ENCODE measurements around the gene BCL2.

Gene BCL2

GRCh38 chr18:63331105-63331504, 11.5 kb upstream of the BCL2 start:
- DNase-seq (ENCODE audit: low read depth, low spot score) = no peak

GRCh38 chr18:63329431-63330145, 10.0 kb upstream of the BCL2 start:
- DNase-seq (ENCODE audit: low read depth, low spot score) = no peak
- no peak overlapping the region for H3K4me3 ChIP-seq (ENCODE audit: low read length)

More at GRCh38 chr18:63331105-63331504, 11.5 kb upstream of the BCL2 start:
- no peak overlapping the region for H3K4me3 ChIP-seq (ENCODE audit: low read length)

- no peak for DNase-seq (ENCODE audit: low read depth, low spot score)
- H3K4me3 ChIP-seq (ENCODE audit: low read length) = no peak overlapping the region
Observed at GRCh38 chr18:63326011-63326410, 6.4 kb upstream of the BCL2 start.

GRCh38 chr18:63325086-63325686, 5.6 kb upstream of the BCL2 start:
- no peak overlapping the region for H3K4me3 ChIP-seq (ENCODE audit: low read length)
- no peak for DNase-seq (ENCODE audit: low read depth, low spot score)

GRCh38 chr18:63322908-63323634, 3.5 kb upstream of the BCL2 start:
- peak; percentile 69 for DNase-seq (ENCODE audit: low read depth, low spot score)
- no peak overlapping the region for H3K4me3 ChIP-seq (ENCODE audit: low read length)

- no peak overlapping the region for H3K4me3 ChIP-seq (ENCODE audit: low read length)
- DNase-seq (ENCODE audit: low read depth, low spot score) = no peak
Observed at GRCh38 chr18:63322206-63322605, 2.6 kb upstream of the BCL2 start.

GRCh38 chr18:63321291-63321690, 1.7 kb upstream of the BCL2 start:
- no peak for DNase-seq (ENCODE audit: low read depth, low spot score)

GRCh38 chr18:63320975-63321265, 1.4 kb upstream of the BCL2 start:
- no peak for DNase-seq (ENCODE audit: low read depth, low spot score)
- peak overlapping the region; percentile 85 for H3K4me3 ChIP-seq (ENCODE audit: low read length)

More at GRCh38 chr18:63321291-63321690, 1.7 kb upstream of the BCL2 start:
- peak overlapping the region; percentile 85 for H3K4me3 ChIP-seq (ENCODE audit: low read length)

GRCh38 chr18:63320123-63320974, 780 bp upstream of the BCL2 start:
- peak overlapping the region; percentile 85 for H3K4me3 ChIP-seq (ENCODE audit: low read length)
- peak; percentile 87 for DNase-seq (ENCODE audit: low read depth, low spot score)

- DNase-seq (ENCODE audit: low read depth, low spot score) = no peak
- H3K4me3 ChIP-seq (ENCODE audit: low read length) = peak overlapping the region; percentile 85
Observed at GRCh38 chr18:63318889-63319382, 633 bp downstream of the BCL2 start.

- H3K4me3 ChIP-seq (ENCODE audit: low read length) = peak overlapping the region; percentile 85
- no peak for DNase-seq (ENCODE audit: low read depth, low spot score)
Observed at GRCh38 chr18:63317982-63318888, 1.3 kb downstream of the BCL2 start.

- H3K4me3 ChIP-seq (ENCODE audit: low read length) = no peak overlapping the region
- DNase-seq (ENCODE audit: low read depth, low spot score) = no peak
Observed at GRCh38 chr18:63317556-63317946, 2.0 kb downstream of the BCL2 start.

- H3K4me3 ChIP-seq (ENCODE audit: low read length) = no peak overlapping the region
- no peak for DNase-seq (ENCODE audit: low read depth, low spot score)
Observed at GRCh38 chr18:63316612-63317555, 2.7 kb downstream of the BCL2 start.

- no peak overlapping the region for H3K4me3 ChIP-seq (ENCODE audit: low read length)
- no peak for DNase-seq (ENCODE audit: low read depth, low spot score)
Observed at GRCh38 chr18:63315876-63316275, 3.7 kb downstream of the BCL2 start.

GRCh38 chr18:63315131-63315662, 4.4 kb downstream of the BCL2 start:
- H3K4me3 ChIP-seq (ENCODE audit: low read length) = no peak overlapping the region

GRCh38 chr18:63314062-63314790, 5.3 kb downstream of the BCL2 start:
- DNase-seq (ENCODE audit: low read depth, low spot score) = no peak
- no peak overlapping the region for H3K4me3 ChIP-seq (ENCODE audit: low read length)

More at GRCh38 chr18:63315131-63315662, 4.4 kb downstream of the BCL2 start:
- no peak for DNase-seq (ENCODE audit: low read depth, low spot score)
